Lower leg skin (tissue), 3 donors: ENCODE results near the gene RRAGC.

Experiments
- CTCF ChIP-seq, 3 donors: fragments of 450-650 bp; IDR thresholded peaks; one replicate each; pipeline ENCODE4 v1.5.1; 2016; ENCODE audit warnings: antibody characterized with exemption in 3 of 3, mild to moderate bottlenecking in 3 of 3, moderate library complexity in 2 of 3
- POLR2A ChIP-seq, 2 donors: fragments of 450-650 bp; IDR thresholded peaks; one replicate each; pipeline ENCODE4 v1.6.1; 2016 to 2017; ENCODE audit warnings: antibody characterized with exemption in 2 of 2, mild to moderate bottlenecking in 1 of 2, moderate library complexity in 1 of 2

- no peak for TF ChIP-seq CTCF (IDR thresholded peaks at IDR 0.05)
- TF ChIP-seq POLR2A (IDR thresholded peaks at IDR 0.05), result no peak
Observed at GRCh38 chr1:38791164-38791515, 68.4 kb downstream of the RRAGC start.
